Dermis blood vessel endothelial cell (primary cell): ENCODE data around the gene RPH3AL. TPM values are rescaled to one million over a fixed set of nuclear protein-coding genes. Genes with fewer than 3 reads are reported as not detected.
"Not testable (repeated sequence)": the region's sequence is repeated elsewhere in the genome, so short reads cannot be mapped to it uniquely, and the experiment has no call there.

Experiments
- DNase-seq: peaks from one replicate; pipeline ENCODE4 v3.0.0; 2010
- total RNA-seq: library from RNA; depleted of rRNA; stranded (reverse); fragments of >200 nt; gene quantifications from 2 replicates; pipeline ENCODE4 v1.2.3, GENCODE V29; 2014

RPH3AL gene
- total RNA-seq, 1 donor from 2014 or later: 22.0 TPM

DNA sequence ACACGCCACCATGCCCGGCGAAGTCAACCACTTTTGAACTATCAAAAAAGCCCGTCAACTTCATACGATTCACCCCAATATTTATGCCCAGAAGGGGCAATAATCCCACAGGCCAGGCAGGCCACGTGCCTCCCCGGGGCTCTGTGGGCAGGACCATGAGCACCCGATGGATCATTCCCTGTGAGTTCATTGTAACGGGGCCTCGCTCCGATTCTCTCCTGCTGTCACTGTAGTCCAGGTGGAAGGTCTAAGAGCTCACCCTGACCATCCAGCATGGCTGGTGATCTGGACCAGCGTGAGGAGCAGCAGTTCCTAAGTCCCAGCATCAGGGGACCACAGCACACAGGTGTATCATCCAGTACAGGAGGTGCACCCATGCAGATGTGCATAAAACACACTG lies 93.7 kb downstream of the RPH3AL start:
- no peak for DNase-seq

- DNase-seq: peak; percentile 13
Measured at GRCh38 chr17:258045-258734, 94.4 kb downstream of the RPH3AL start.

DNA sequence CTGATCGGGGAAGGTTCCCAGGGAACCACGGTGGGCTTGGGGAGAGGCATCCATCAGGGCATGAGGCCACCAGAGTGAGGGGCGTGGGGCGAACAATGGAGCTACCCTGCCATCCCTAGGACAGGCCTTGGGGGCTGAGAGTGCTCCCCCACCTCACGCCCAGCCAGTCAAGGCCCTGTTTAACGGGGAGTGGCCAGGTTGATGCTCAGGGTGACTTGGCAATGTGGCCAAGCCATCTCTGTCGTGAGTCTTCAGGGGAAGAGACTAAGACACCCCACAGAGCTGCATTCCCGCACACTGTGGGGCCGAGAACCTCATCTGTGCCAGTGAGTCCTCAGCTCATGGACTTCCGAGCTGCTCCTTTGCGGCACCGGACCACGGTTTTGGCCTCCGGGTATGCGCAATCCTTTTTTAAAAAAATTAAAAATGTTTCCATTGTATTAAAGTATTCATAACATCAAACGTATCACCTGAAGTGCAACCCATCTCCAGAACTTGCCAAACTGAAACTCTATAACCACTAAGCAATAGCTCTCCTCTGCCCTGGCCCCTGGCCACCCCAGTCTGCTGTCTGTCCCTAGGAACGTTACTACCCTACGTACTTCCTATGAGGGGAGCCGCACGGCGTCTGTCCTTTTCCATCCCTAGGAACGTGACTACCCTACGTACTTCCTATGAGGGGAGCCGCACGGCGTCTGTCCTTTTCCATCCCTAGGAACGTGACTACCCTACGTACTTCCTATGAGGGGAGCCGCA lies 99.3 kb downstream of the RPH3AL start:
- DNase-seq: no peak

GRCh38 chr17:252456-252855 lies 100.2 kb downstream of the RPH3AL start:
- DNase-seq: no peak

GRCh38 chr17:251531-251930 lies 101.1 kb downstream of the RPH3AL start:
- DNase-seq: no peak

GRCh38 chr17:250487-251300 lies 101.9 kb downstream of the RPH3AL start:
- no peak for DNase-seq

DNA sequence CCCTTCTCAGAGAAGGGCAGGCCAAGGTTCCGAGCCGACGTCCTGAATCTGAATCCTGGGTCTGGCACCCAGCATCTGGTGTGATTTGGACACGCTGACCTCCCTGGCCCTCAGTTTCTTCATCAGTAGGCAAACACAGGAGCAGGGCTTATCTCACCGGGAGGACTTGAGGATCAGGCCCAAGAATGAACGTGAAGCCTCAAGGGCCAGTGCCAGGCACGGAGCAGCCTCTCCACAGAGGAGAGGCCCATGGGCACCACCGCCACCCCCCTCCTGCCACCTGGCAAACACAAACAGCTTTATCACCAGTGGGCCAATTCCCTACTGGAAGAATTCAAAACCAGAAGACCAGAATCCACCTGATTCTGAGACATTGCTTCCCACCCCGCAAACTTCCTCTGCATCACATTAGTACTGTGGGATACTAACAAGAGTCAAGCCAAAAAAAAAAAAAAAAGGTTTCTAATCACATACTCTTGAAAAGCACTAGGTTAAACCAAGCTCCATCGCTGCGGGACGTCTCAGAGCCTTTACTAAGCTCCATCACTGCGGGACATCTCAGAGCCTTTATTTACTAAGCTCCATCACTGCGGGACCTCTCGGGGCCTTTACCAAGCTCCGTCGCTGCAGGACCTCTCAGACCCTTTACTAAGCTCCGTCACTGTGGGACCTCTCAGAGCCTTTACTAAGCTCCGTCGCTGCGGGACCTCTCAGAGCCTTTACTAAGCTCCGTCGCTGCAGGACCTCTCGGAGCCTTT lies 103.2 kb downstream of the RPH3AL start:
- no peak for DNase-seq

GRCh38 chr17:248337-249235 lies 104.0 kb downstream of the RPH3AL start:
- no peak for DNase-seq

DNA sequence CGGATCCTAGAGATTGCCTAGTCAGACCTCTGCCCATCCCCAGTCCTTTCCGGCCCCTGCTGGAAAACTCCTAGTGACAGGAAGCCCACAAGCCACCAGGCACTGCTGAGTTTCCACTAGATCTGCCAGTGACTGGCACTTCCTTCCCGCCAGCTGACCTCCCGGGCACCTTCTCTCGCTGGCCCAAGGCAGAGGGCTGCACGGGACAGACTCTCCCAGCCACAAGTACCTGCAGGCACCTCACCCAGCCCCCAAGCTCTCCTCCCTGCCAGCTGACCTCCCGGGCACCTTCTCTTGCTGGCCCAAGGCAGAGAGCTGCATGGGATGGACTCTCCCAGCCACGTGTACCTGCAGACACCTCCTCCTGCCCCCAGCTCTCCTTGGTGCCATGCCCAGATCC lies 104.8 kb downstream of the RPH3AL start:
- DNase-seq: peak; percentile 42

GRCh38 chr17:246851-247421 lies 105.7 kb downstream of the RPH3AL start:
- DNase-seq: no peak

DNA sequence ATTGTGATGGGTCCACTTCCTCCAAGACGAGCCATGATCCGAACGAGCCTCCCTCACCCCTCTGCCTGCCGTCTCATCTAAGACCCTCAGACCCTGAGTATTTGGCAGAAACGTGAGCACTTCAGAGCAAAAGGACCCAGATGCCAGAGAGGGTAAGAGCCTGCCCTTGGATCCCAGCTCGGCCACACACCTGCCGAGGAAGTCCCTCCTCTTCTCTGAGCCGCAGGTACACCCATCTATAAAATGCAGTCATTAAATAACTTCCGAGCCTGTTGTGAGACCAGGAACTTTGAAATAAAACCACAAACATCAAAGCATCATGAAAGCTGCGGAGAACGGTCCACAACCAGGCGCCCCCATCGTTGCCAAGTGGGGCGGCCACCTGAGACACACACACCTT lies 106.4 kb downstream of the RPH3AL start:
- no peak for DNase-seq

- DNase-seq: no peak
Measured at GRCh38 chr17:245611-246010, 107.0 kb downstream of the RPH3AL start.

DNA sequence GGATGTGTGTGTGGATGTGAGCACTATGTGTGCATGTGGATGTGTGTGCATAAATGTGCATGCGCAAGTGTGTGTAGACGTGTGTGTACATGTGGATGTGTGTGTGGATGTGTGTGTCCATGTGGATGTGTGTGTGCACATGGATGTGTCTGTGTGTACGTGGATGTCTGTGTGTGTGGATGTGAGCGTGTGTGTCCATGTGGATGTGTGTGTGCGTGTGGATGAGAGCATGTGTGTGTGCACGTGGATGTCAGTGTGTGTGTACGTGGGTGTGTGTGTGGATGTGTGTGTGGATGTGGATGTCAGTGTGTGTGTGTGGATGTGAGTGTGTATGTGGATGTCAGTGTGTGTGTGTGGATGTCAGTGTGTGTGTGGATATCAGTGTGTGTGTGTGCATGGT lies 107.6 kb downstream of the RPH3AL start:
- no peak for DNase-seq

DNA sequence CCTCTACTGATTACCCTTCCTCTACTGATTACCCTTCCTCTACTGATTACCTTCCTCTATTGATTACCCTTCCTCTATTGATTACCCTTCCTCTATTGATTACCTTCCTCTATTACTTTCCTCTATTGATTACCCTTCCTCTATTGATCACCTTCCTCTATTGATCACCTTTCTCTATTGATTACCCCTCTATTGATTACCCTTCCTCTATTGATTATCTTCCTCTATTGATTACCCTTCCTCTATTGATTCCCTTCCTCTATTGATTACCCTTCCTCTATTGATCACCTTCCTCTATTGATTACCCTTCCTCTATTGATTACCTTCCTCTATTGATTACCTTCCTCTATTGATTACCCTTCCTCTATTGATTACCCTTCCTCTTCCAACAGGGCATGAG lies 108.7 kb downstream of the RPH3AL start:
- not testable (repeated sequence) for DNase-seq

GRCh38 chr17:238964-239259 lies 113.7 kb downstream of the RPH3AL start:
- no peak for DNase-seq

GRCh38 chr17:238071-238963 lies 114.3 kb downstream of the RPH3AL start:
- DNase-seq: no peak

DNA sequence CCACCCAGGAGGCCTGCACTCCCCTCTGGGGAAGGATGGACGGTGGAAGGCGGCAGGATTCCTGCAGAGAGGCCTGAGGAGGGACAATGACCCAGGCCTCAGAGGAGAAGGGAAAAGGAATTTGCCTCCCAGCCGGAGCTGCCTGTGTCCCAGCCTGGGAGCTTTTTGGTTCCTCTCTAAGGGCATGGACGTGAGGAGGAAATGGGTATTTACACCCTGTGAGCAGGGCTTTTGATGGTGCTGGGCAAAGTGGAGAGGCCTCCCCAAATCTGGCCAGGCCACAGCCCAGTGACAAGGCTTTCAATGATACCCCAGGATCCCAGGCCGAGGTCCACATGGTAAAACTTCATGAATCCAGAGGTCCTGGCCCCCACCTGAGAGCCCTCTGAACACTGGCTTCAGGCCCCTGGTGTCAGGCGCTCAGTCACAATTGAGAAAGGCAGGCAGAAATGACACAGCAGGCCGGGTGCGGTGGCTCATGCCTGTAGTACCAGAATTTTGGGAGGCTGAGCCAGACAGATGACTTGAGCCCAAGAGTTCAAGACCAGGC lies 115.1 kb downstream of the RPH3AL start:
- DNase-seq: no peak

GRCh38 chr17:236641-237405 lies 115.8 kb downstream of the RPH3AL start:
- DNase-seq: no peak
